BLaER1 (cell line): ENCODE measurements around the gene ANKK1.

Experiments used
- H3K27ac ChIP-seq: shearing (Covaris generic); formaldehyde crosslinking; 2 replicates; pipeline ENCODE4 v1.8.1; 2022
- H3K27me3 ChIP-seq: shearing (Covaris generic); formaldehyde crosslinking; 2 replicates; pipeline ENCODE4 v1.8.1; 2022
- H3K36me3 ChIP-seq: shearing (Covaris generic); formaldehyde crosslinking; 2 replicates; pipeline ENCODE4 v1.8.1; 2022
- H3K4me1 ChIP-seq: shearing (Covaris generic); formaldehyde crosslinking; 2 replicates; pipeline ENCODE4 v1.8.1; 2022
- H3K4me2 ChIP-seq: shearing (Covaris generic); formaldehyde crosslinking; 2 replicates; pipeline ENCODE4 v1.8.1; 2022
- H3K4me3 ChIP-seq: shearing (Covaris generic); formaldehyde crosslinking; 2 replicates; pipeline ENCODE4 v1.8.1; 2022
- H3K9ac ChIP-seq: shearing (Covaris generic); formaldehyde crosslinking; 2 replicates; pipeline ENCODE4 v1.8.1; 2022
- H3K9me3 ChIP-seq: shearing (Covaris generic); formaldehyde crosslinking; 2 replicates; pipeline ENCODE4 v1.8.1; 2022
- H4K20me1 ChIP-seq: shearing (Covaris generic); formaldehyde crosslinking; 2 replicates; pipeline ENCODE4 v1.8.1; 2022
- Cebpa-rat ChIP-seq: shearing (Covaris generic); IDR thresholded peaks from 2 replicates; pipeline ENCODE4 v1.8.1; 2022

Gene ANKK1

DNA sequence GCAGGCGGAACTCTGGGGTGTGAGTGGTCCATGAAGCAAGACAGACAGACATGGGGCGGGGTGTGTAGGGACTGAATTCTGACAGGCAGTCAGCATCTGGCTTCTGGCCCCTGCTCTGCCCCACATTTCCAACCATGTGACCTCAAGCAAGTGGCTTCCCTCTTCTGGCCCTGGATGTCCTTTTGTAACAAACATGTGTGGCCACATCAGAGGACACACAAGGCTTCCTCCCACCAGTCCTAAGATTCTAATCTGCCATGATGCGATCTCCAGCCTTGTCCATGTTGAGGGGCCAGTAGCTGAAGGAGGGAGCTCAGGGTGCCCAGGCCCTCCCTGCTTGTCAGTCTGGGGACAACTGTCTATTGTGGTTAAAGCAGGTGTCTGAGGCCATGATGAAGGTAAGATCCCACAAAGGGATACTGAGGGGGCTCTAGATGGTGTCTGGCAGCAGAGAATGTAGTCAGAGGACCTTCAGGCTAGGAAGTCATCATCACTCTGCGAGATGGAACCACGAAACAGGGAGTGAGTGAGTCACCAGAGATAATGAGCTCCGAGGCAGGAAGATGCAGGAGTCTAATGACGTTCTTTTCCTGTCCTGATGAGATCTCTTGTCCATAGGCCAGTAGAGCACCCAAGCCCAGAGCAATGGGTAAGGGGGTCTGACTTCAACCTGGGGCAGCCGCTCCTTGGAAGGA, 60.2 kb downstream of the ANKK1 start:
- no peaks in the 10 kb centered on the region for H3K27me3 ChIP-seq
- no peaks in the 10 kb centered on the region for H3K9me3 ChIP-seq
- H3K27ac ChIP-seq = no peak overlapping the region
- H3K9ac ChIP-seq = no peak overlapping the region
- no peaks in the 10 kb centered on the region for H4K20me1 ChIP-seq
- TF ChIP-seq Cebpa-rat = no peak
- no peak overlapping the region for H3K4me2 ChIP-seq
- no peaks in the 10 kb centered on the region for H3K36me3 ChIP-seq
- no peak overlapping the region for H3K4me3 ChIP-seq
- no peaks in the 10 kb centered on the region for H3K4me1 ChIP-seq

DNA sequence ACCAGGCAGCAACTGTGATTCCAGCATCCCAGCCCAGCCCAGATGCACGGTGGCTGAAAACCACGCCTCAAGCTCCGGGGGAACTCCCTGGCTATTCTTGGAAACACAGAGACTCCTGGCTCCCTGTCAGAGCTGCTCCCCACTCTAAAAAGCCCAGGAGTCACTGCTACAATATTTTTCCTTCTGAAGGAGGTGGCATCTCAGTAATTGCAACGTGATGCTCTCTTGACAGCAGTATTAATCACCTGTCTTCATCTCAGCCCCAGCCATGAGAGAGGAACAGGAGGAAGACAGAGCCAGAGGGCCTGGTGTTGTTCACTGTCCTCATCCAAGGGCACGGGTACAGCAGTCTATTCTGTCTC, 60.7 kb downstream of the ANKK1 start:
- H4K20me1 ChIP-seq = no peaks in the 10 kb centered on the region
- no peak overlapping the region for H3K4me3 ChIP-seq
- no peaks in the 10 kb centered on the region for H3K9me3 ChIP-seq
- no peaks in the 10 kb centered on the region for H3K4me1 ChIP-seq
- no peak overlapping the region for H3K9ac ChIP-seq
- no peak for TF ChIP-seq Cebpa-rat
- no peaks in the 10 kb centered on the region for H3K36me3 ChIP-seq
- no peak overlapping the region for H3K27ac ChIP-seq
- H3K27me3 ChIP-seq = no peaks in the 10 kb centered on the region
- no peak overlapping the region for H3K4me2 ChIP-seq

GRCh38 chr11:113449743-113450142, 62.2 kb downstream of the ANKK1 start:
- H3K4me2 ChIP-seq = no peak overlapping the region
- H3K4me3 ChIP-seq = no peak overlapping the region
- no peak overlapping the region for H3K9ac ChIP-seq
- H3K27me3 ChIP-seq = no peaks in the 10 kb centered on the region
- H3K9me3 ChIP-seq = no peaks in the 10 kb centered on the region
- H4K20me1 ChIP-seq = no peaks in the 10 kb centered on the region
- H3K4me1 ChIP-seq = no peaks in the 10 kb centered on the region
- no peak overlapping the region for H3K27ac ChIP-seq
- no peaks in the 10 kb centered on the region for H3K36me3 ChIP-seq
- TF ChIP-seq Cebpa-rat = no peak
